ENCODE measurements around the gene TSPO2. TPM values are rescaled to one million over a fixed set of nuclear protein-coding genes. Genes with fewer than 3 reads are reported as not detected.

TSPO2 gene
- total RNA-seq, 1 experiment from 2014 or later, result not detected

- no peak for DNase-seq (ENCODE audit: low read depth)
- in situ Hi-C loops (cut with HindIII; ENCODE audit: low pct_unique_long_range_greater_than_20kb, low sequenced_read_pairs), result no loop called here
These were observed 50.3 kb downstream of the TSPO2 start for GRCh38 chr6:41092421-41093140.

GRCh38 chr6:41093729-41094128, 51.5 kb downstream of the TSPO2 start:
- in situ Hi-C loops (cut with HindIII; ENCODE audit: low pct_unique_long_range_greater_than_20kb, low sequenced_read_pairs), result no loop called here
- DNase-seq (ENCODE audit: low read depth), result no peak

Other genes with a start within 250 kb of the TSPO2 start
- 1.1 and 4.4 TPM in 2 replicates for gene UNC5CL, start 3.2 kb upstream of the TSPO2 start, total RNA-seq (2014; rRNA removed; shearing (Covaris generic); ENCODE audit: low replicate concordance)
- not detected in 2 replicates for gene APOBEC2, start 10.7 kb downstream of the TSPO2 start, total RNA-seq (2014; rRNA removed; shearing (Covaris generic); ENCODE audit: low replicate concordance)
- gene OARD1, start 29.9 kb downstream of the TSPO2 start, total RNA-seq (2014; rRNA removed; shearing (Covaris generic); ENCODE audit: low replicate concordance), result 12.4 and 34.2 TPM in 2 replicates
- 25.7 and 29.6 TPM in 2 replicates for gene NFYA, start 30.5 kb downstream of the TSPO2 start, total RNA-seq (2014; rRNA removed; shearing (Covaris generic); ENCODE audit: low replicate concordance)
- not detected in 2 replicates for gene TREML1, start 111.9 kb downstream of the TSPO2 start, total RNA-seq (2014; rRNA removed; shearing (Covaris generic); ENCODE audit: low replicate concordance)
- gene TREM2, start 120.6 kb downstream of the TSPO2 start, total RNA-seq (2014; rRNA removed; shearing (Covaris generic); ENCODE audit: low replicate concordance), result not detected in 2 replicates
- gene TREML2, start 158.7 kb downstream of the TSPO2 start, total RNA-seq (2014; rRNA removed; shearing (Covaris generic); ENCODE audit: low replicate concordance), result not detected in 2 replicates
- not detected in 2 replicates for gene TREML4, start 185.9 kb downstream of the TSPO2 start, total RNA-seq (2014; rRNA removed; shearing (Covaris generic); ENCODE audit: low replicate concordance)
- not detected in 2 replicates for gene TREM1, start 244.2 kb downstream of the TSPO2 start, total RNA-seq (2014; rRNA removed; shearing (Covaris generic); ENCODE audit: low replicate concordance)